Measurements from ENCODE around the gene PDCD10.

DNA sequence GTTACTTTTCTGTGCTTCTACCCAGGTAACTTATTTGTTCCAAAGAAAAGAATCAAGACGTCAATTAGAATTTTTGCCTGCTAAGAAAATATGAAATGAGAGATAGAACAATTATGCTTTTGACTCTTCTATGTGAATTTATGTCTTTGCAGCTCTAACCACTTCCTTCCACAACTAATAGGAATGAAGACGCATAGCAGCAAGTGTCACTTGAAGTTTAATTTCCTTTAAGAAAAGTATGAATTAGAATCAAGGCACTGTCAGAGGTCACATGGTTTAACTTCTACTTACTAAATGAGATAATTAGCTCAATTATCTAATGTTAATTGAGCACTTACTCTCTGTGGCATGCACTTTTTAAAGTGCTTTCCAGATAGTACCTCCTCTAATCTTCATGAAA lies 84.2 kb downstream of the PDCD10 start:
- TF ChIP-seq GABPA (IDR thresholded peaks at IDR 0.05; ENCODE audit: low read depth) (no peak), POLR2AphosphoS5 (IDR thresholded peaks at IDR 0.05; ENCODE audit: low read depth) (no peak)
- TF ChIP-seq, protein P1, sequence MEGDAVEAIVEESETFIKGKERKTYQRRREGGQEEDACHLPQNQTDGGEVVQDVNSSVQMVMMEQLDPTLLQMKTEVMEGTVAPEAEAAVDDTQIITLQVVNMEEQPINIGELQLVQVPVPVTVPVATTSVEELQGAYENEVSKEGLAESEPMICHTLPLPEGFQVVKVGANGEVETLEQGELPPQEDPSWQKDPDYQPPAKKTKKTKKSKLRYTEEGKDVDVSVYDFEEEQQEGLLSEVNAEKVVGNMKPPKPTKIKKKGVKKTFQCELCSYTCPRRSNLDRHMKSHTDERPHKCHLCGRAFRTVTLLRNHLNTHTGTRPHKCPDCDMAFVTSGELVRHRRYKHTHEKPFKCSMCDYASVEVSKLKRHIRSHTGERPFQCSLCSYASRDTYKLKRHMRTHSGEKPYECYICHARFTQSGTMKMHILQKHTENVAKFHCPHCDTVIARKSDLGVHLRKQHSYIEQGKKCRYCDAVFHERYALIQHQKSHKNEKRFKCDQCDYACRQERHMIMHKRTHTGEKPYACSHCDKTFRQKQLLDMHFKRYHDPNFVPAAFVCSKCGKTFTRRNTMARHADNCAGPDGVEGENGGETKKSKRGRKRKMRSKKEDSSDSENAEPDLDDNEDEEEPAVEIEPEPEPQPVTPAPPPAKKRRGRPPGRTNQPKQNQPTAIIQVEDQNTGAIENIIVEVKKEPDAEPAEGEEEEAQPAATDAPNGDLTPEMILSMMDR (IDR thresholded peaks at IDR 0.05; ENCODE audit: insufficient read depth, low read length): no peak
- TF ChIP-seq, protein P2, sequence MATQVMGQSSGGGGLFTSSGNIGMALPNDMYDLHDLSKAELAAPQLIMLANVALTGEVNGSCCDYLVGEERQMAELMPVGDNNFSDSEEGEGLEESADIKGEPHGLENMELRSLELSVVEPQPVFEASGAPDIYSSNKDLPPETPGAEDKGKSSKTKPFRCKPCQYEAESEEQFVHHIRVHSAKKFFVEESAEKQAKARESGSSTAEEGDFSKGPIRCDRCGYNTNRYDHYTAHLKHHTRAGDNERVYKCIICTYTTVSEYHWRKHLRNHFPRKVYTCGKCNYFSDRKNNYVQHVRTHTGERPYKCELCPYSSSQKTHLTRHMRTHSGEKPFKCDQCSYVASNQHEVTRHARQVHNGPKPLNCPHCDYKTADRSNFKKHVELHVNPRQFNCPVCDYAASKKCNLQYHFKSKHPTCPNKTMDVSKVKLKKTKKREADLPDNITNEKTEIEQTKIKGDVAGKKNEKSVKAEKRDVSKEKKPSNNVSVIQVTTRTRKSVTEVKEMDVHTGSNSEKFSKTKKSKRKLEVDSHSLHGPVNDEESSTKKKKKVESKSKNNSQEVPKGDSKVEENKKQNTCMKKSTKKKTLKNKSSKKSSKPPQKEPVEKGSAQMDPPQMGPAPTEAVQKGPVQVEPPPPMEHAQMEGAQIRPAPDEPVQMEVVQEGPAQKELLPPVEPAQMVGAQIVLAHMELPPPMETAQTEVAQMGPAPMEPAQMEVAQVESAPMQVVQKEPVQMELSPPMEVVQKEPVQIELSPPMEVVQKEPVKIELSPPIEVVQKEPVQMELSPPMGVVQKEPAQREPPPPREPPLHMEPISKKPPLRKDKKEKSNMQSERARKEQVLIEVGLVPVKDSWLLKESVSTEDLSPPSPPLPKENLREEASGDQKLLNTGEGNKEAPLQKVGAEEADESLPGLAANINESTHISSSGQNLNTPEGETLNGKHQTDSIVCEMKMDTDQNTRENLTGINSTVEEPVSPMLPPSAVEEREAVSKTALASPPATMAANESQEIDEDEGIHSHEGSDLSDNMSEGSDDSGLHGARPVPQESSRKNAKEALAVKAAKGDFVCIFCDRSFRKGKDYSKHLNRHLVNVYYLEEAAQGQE (IDR thresholded peaks at IDR 0.05; ENCODE audit: insufficient replicate concordance, low read depth): no peak

All from HL-60 (cell line).